WTC11 (cell line): ENCODE results near the gene SLC2A9. TPM values are rescaled to one million over a fixed set of nuclear protein-coding genes. Genes with fewer than 3 reads are reported as not detected.

ENCODE experiments used
- ATAC-seq: fragments of 200-7000 bp; cut with Tn5 transposase; 2 replicates; pipeline ENCODE4 v1.10.0; 2021; ENCODE audit warnings: mild to moderate bottlenecking, moderate library complexity
- CTCF ChIA-PET: fragments of 300-600 bp; sonication (Branson Sonifier 250); formaldehyde crosslinking; loops from one replicate; lab custom pipeline; 2021; ENCODE audit warnings: antibody characterized with exemption; lab: Charles Lee
- POLR2A ChIA-PET: fragments of 350-600 bp; sonication (Branson Sonifier 250); formaldehyde crosslinking; loops from one replicate; lab custom pipeline; 2021; ENCODE audit warnings: antibody characterized with exemption; lab: Charles Lee
- DNase-seq: peaks from one replicate; pipeline ENCODE4 v3.0.0; 2021; ENCODE audit warnings: low spot score
- H3K27ac Mint-ChIP-seq: 2 replicates; pipeline ENCODE4 v1.8.0; 2021; ENCODE audit warnings: mixed read lengths
- H3K27me3 Mint-ChIP-seq: 2 replicates; pipeline ENCODE4 v1.8.0; 2021; ENCODE audit warnings: low read depth, mild to moderate bottlenecking, moderate library complexity, mixed read lengths
- H3K36me3 Mint-ChIP-seq: 2 replicates; pipeline ENCODE4 v1.8.0; 2021; ENCODE audit warnings: mixed read lengths
- H3K4me1 Mint-ChIP-seq: 2 replicates; pipeline ENCODE4 v1.8.0; 2022; ENCODE audit warnings: mixed read lengths
- H3K4me3 Mint-ChIP-seq: 2 replicates; pipeline ENCODE4 v1.8.0; 2021; ENCODE audit warnings: mild to moderate bottlenecking, moderate library complexity, mixed read lengths
- H3K9me3 Mint-ChIP-seq: 2 replicates; pipeline ENCODE4 v1.8.0; 2021; ENCODE audit warnings: mixed read lengths
- ATF2 ChIP-seq: sonication (generic); formaldehyde crosslinking; IDR thresholded peaks from 2 replicates; pipeline ENCODE4 v1.8.1; 2022; ENCODE audit warnings: low read depth, missing genetic modification reagents, borderline replicate concordance
- CDX4 ChIP-seq: fragments of 250-450 bp; sonication (Bioruptor Pico); IDR thresholded peaks from 2 replicates; pipeline ENCODE4 v1.9.0; 2021; ENCODE audit warnings: moderate library complexity, mild to moderate bottlenecking, inconsistent platforms, borderline replicate concordance
- CREM ChIP-seq: sonication (generic); formaldehyde crosslinking; IDR thresholded peaks from 2 replicates; pipeline ENCODE4 v1.8.1; 2022; ENCODE audit warnings: mild to moderate bottlenecking, missing genetic modification reagents, moderate library complexity
- CTCF ChIP-seq: fragments of 200-600 bp; IDR thresholded peaks from 2 replicates; pipeline ENCODE4 v1.8.0; 2022; ENCODE audit warnings: antibody characterized with exemption
- ELF4 ChIP-seq: sonication (generic); formaldehyde crosslinking; IDR thresholded peaks from 2 replicates; pipeline ENCODE4 v1.8.1; 2022; ENCODE audit warnings: low read depth, mild to moderate bottlenecking, moderate library complexity, missing genetic modification reagents
- FOXJ3 ChIP-seq: sonication (generic); formaldehyde crosslinking; IDR thresholded peaks from 2 replicates; pipeline ENCODE4 v1.9.0; 2021; ENCODE audit warnings: missing genetic modification reagents, mild to moderate bottlenecking, borderline replicate concordance
- FOXK1 ChIP-seq: sonication (generic); formaldehyde crosslinking; IDR thresholded peaks from 2 replicates; pipeline ENCODE4 v1.8.0; 2022; ENCODE audit warnings: mild to moderate bottlenecking, moderate library complexity, missing genetic modification reagents
- HMGA2 ChIP-seq: fragments of 250-450 bp; sonication (Bioruptor Pico); IDR thresholded peaks from 2 replicates; pipeline ENCODE4 v1.4.0; 2021; ENCODE audit warnings: mild to moderate bottlenecking, moderate library complexity
- IRF1 ChIP-seq: sonication (generic); formaldehyde crosslinking; IDR thresholded peaks from 2 replicates; pipeline ENCODE4 v1.8.0; 2023; ENCODE audit warnings: missing genetic modification reagents
- IRF2 ChIP-seq: sonication (generic); formaldehyde crosslinking; IDR thresholded peaks from 2 replicates; pipeline ENCODE4 v1.8.0; 2022; ENCODE audit warnings: low read depth, missing genetic modification reagents, borderline replicate concordance
- JAZF1 ChIP-seq: fragments of 250-450 bp; sonication (Bioruptor Pico); IDR thresholded peaks from 2 replicates; pipeline ENCODE4 v1.9.0; 2021; ENCODE audit warnings: moderate library complexity, mild to moderate bottlenecking, inconsistent platforms
- NFATC4 ChIP-seq: fragments of 250-450 bp; sonication (Bioruptor Pico); IDR thresholded peaks from 2 replicates; pipeline ENCODE4 v1.9.0; 2021; ENCODE audit warnings: mild to moderate bottlenecking
- SOX15 ChIP-seq: fragments of 250-450 bp; sonication (Bioruptor Pico); IDR thresholded peaks from 2 replicates; pipeline ENCODE4 v1.9.0; 2021; ENCODE audit warnings: mild to moderate bottlenecking
- SP1 ChIP-seq: sonication (generic); formaldehyde crosslinking; conservative IDR thresholded peaks from 2 replicates; pipeline ENCODE4 v1.8.1; 2022; ENCODE audit warnings: missing genetic modification reagents
- USF1 ChIP-seq: sonication (generic); formaldehyde crosslinking; IDR thresholded peaks from 2 replicates; pipeline ENCODE4 v1.8.0; 2022; ENCODE audit warnings: mild to moderate bottlenecking, missing genetic modification reagents
- ZBTB21 ChIP-seq: sonication (generic); formaldehyde crosslinking; IDR thresholded peaks from 2 replicates; pipeline ENCODE4 v1.8.1; 2023; ENCODE audit warnings: mild to moderate bottlenecking, missing genetic modification reagents, borderline replicate concordance
- ZNF121 ChIP-seq: sonication (generic); formaldehyde crosslinking; IDR thresholded peaks from 2 replicates; pipeline ENCODE4 v1.8.0; 2023; ENCODE audit warnings: missing genetic modification reagents
- ZNF232 ChIP-seq: sonication (generic); formaldehyde crosslinking; IDR thresholded peaks from 2 replicates; pipeline ENCODE4 v1.8.0; 2022; ENCODE audit warnings: mild to moderate bottlenecking, missing genetic modification reagents
- ZNF317 ChIP-seq: sonication (generic); formaldehyde crosslinking; IDR thresholded peaks from 2 replicates; pipeline ENCODE4 v1.8.1; 2023; ENCODE audit warnings: low read depth, mild to moderate bottlenecking, moderate library complexity, missing genetic modification reagents, borderline replicate concordance
- ZNF396 ChIP-seq: fragments of 250-450 bp; sonication (Bioruptor Pico); IDR thresholded peaks from 2 replicates; pipeline ENCODE4 v1.8.0; 2021; ENCODE audit warnings: mild to moderate bottlenecking, moderate library complexity, borderline replicate concordance
- total RNA-seq: library from RNA; stranded (reverse); gene quantifications from 3 replicates; pipeline ENCODE4 v1.2.3, GENCODE V29; 2021

SLC2A9 gene
- total RNA-seq, 1 experiment from 2014 or later = not detected

- TF ChIP-seq IRF2 (CRISPR knock-in tag) (no peak), ELF4 (CRISPR knock-in tag) (no peak), HMGA2 (CRISPR knock-in tag) (no peak), ATF2 (no peak), CDX4 (CRISPR knock-in tag) (no peak), ZNF232 (CRISPR knock-in tag) (no peak), ZNF317 (no peak), ZNF121 (CRISPR knock-in tag) (no peak), SOX15 (CRISPR knock-in tag) (no peak), SP1 (no peak)
Observed at GRCh38 chr4:9898596-9899305, 122.5 kb downstream of the SLC2A9 start (continued).

GRCh38 chr4:9895333-9895705, 126.0 kb downstream of the SLC2A9 start:
- Mint-ChIP-seq H3K27me3 (peaks cover 3% of the 10 kb centered on the region), H3K36me3 (no peaks in the 10 kb centered on the region), H3K4me1 (peaks cover 18% of the 10 kb centered on the region), H3K9me3 (no peaks in the 10 kb centered on the region), H3K4me3 (no peak overlapping the region), H3K27ac (no peak overlapping the region)
- CTCF ChIA-PET = interaction anchor here (0.6 to 1.4 kb wide), 2 partner anchors 13 to 130 kb away, joined by 3 to 5 read pairs; no protein-coding TSS in a partner anchor
- DNase-seq = no peak
- POLR2A ChIA-PET = no interaction called here
- ATAC-seq = no peak
- TF ChIP-seq JAZF1 (CRISPR knock-in tag) (no peak), FOXK1 (no peak), ZNF396 (CRISPR knock-in tag) (no peak), USF1 (CRISPR knock-in tag) (no peak), ZNF232 (CRISPR knock-in tag) (no peak), IRF2 (CRISPR knock-in tag) (no peak), IRF1 (CRISPR knock-in tag) (no peak), NFATC4 (CRISPR knock-in tag) (no peak), FOXJ3 (CRISPR knock-in tag) (no peak), CTCF (no peak), HMGA2 (CRISPR knock-in tag) (no peak), CREM (CRISPR knock-in tag) (no peak), ELF4 (CRISPR knock-in tag) (no peak), ZBTB21 (CRISPR knock-in tag) (no peak)
